ENCODE results near the gene MCOLN1. TPM values are rescaled to one million over a fixed set of nuclear protein-coding genes. Genes with fewer than 3 reads are reported as not detected.

The MCOLN1 gene
- total and polyA plus RNA-seq, 5 donors from 2014 or later, result 8.6 to 15.2 (median 12.0) TPM

- H3K4me1 ChIP-seq (ENCODE audit: control insufficient read depth, insufficient read depth, low read length, poor library complexity, severe bottlenecking), result no peaks in the 10 kb centered on the region
- Mint-ChIP-seq H3K9me3 (peaks cover 0 to 1% (median 0%) of the 10 kb centered on the region in 7 donors), H3K4me1 (no peaks in the 10 kb centered on the region), H3K27ac (no peak overlapping the region), H3K36me3 (peaks cover 23% of the 10 kb centered on the region), H3K27me3 (no peaks in the 10 kb centered on the region), H3K4me3 (no peak overlapping the region)
- no peak for ATAC-seq (ENCODE audit: low read depth in 2 of 2)
- H3K27me3 ChIP-seq (ENCODE audit: control insufficient read depth, insufficient read depth, low read length), result no peaks in the 10 kb centered on the region
- no peak overlapping the region for H3K27ac ChIP-seq (ENCODE audit: insufficient read depth, low read length, poor library complexity, severe bottlenecking)
- no peak overlapping the region for H3K4me3 ChIP-seq (ENCODE audit: low read depth, low read length)
- DNase-seq, result no peak
- peaks cover 27% of the 10 kb centered on the region for H3K36me3 ChIP-seq (ENCODE audit: control insufficient read depth, insufficient read depth, low read length)
- no peaks in the 10 kb centered on the region for H3K9me3 ChIP-seq (ENCODE audit: control insufficient read depth in 2 of 2, low read length in 2 of 2)
Observed at GRCh38 chr19:7559102-7559501, 36.7 kb downstream of the MCOLN1 start.

- Histone ChIP-seq H3K27ac (ENCODE audit: insufficient read depth, low read length, poor library complexity, severe bottlenecking) (no peak overlapping the region), H3K27me3 (ENCODE audit: control insufficient read depth, insufficient read depth, low read length) (no peaks in the 10 kb centered on the region), H3K36me3 (ENCODE audit: control insufficient read depth, insufficient read depth, low read length) (peaks cover 27% of the 10 kb centered on the region), H3K4me1 (ENCODE audit: control insufficient read depth, insufficient read depth, low read length, poor library complexity, severe bottlenecking) (no peaks in the 10 kb centered on the region), H3K9me3 (ENCODE audit: control insufficient read depth in 2 of 2, low read length in 2 of 2) (no peaks in the 10 kb centered on the region), H3K4me3 (ENCODE audit: low read depth, low read length) (no peak overlapping the region)
- DNase-seq, result no peak
- Mint-ChIP-seq H3K4me3 (no peak overlapping the region), H3K36me3 (peaks cover 23% of the 10 kb centered on the region), H3K27me3 (no peaks in the 10 kb centered on the region), H3K4me1 (no peaks in the 10 kb centered on the region), H3K9me3 (peaks cover 0 to 1% (median 0%) of the 10 kb centered on the region in 7 donors), H3K27ac (peak overlapping the region in 1 of 3 donors; percentile 2)
- no peak for ATAC-seq (ENCODE audit: low read depth in 2 of 2)
Observed at GRCh38 chr19:7560255-7560654, 37.8 kb downstream of the MCOLN1 start.

- Mint-ChIP-seq H3K27ac (no peak overlapping the region), H3K9me3 (peaks cover 0 to 1% (median 0%) of the 10 kb centered on the region in 7 donors), H3K4me1 (no peaks in the 10 kb centered on the region), H3K27me3 (no peaks in the 10 kb centered on the region), H3K4me3 (no peak overlapping the region), H3K36me3 (peaks cover 21% of the 10 kb centered on the region)
- DNase-seq (no peak), ATAC-seq (ENCODE audit: low read depth in 2 of 2) (no peak)
- Histone ChIP-seq H3K27ac (ENCODE audit: insufficient read depth, low read length, poor library complexity, severe bottlenecking) (no peak overlapping the region), H3K27me3 (ENCODE audit: control insufficient read depth, insufficient read depth, low read length) (no peaks in the 10 kb centered on the region), H3K9me3 (ENCODE audit: control insufficient read depth in 2 of 2, low read length in 2 of 2) (no peaks in the 10 kb centered on the region), H3K4me3 (ENCODE audit: low read depth, low read length) (no peak overlapping the region), H3K4me1 (ENCODE audit: control insufficient read depth, insufficient read depth, low read length, poor library complexity, severe bottlenecking) (no peaks in the 10 kb centered on the region), H3K36me3 (ENCODE audit: control insufficient read depth, insufficient read depth, low read length) (peaks cover 24% of the 10 kb centered on the region)
Observed at GRCh38 chr19:7561325-7561724, 38.9 kb downstream of the MCOLN1 start.

GRCh38 chr19:7562646-7563393, 40.4 kb downstream of the MCOLN1 start:
- no peaks in the 10 kb centered on the region for H3K27me3 Mint-ChIP-seq
- no peak overlapping the region for H3K4me3 Mint-ChIP-seq
- no peak overlapping the region for H3K27ac Mint-ChIP-seq
- H3K36me3 ChIP-seq (ENCODE audit: control insufficient read depth, insufficient read depth, low read length), result peaks cover 12% of the 10 kb centered on the region
- H3K36me3 Mint-ChIP-seq, result peaks cover 18% of the 10 kb centered on the region
- no peaks in the 10 kb centered on the region for H3K27me3 ChIP-seq (ENCODE audit: control insufficient read depth, insufficient read depth, low read length)
- no peaks in the 10 kb centered on the region for H3K4me1 Mint-ChIP-seq
- H3K9me3 Mint-ChIP-seq, result peaks cover 0 to 1% (median 0%) of the 10 kb centered on the region in 7 donors
- H3K4me3 ChIP-seq (ENCODE audit: low read depth, low read length), result no peak overlapping the region
- no peak overlapping the region for H3K27ac ChIP-seq (ENCODE audit: insufficient read depth, low read length, poor library complexity, severe bottlenecking)
- DNase-seq (no peak), ATAC-seq (ENCODE audit: low read depth in 2 of 2) (no peak)
- no peaks in the 10 kb centered on the region for H3K4me1 ChIP-seq (ENCODE audit: control insufficient read depth, insufficient read depth, low read length, poor library complexity, severe bottlenecking)
- H3K9me3 ChIP-seq (ENCODE audit: control insufficient read depth in 2 of 2, low read length in 2 of 2), result no peaks in the 10 kb centered on the region

- peaks cover 5% of the 10 kb centered on the region for H3K36me3 Mint-ChIP-seq
Observed at GRCh38 chr19:7564866-7565265, 42.4 kb downstream of the MCOLN1 start.

GRCh38 chr19:7565332-7565731, 42.9 kb downstream of the MCOLN1 start:
- Histone ChIP-seq H3K27me3 (ENCODE audit: control insufficient read depth, insufficient read depth, low read length) (no peaks in the 10 kb centered on the region), H3K4me3 (ENCODE audit: low read depth, low read length) (no peak overlapping the region), H3K27ac (ENCODE audit: insufficient read depth, low read length, poor library complexity, severe bottlenecking) (no peak overlapping the region), H3K9me3 (ENCODE audit: control insufficient read depth in 2 of 2, low read length in 2 of 2) (no peaks in the 10 kb centered on the region), H3K4me1 (ENCODE audit: control insufficient read depth, insufficient read depth, low read length, poor library complexity, severe bottlenecking) (no peaks in the 10 kb centered on the region), H3K36me3 (ENCODE audit: control insufficient read depth, insufficient read depth, low read length) (no peaks in the 10 kb centered on the region)
- no peak for ATAC-seq (ENCODE audit: low read depth in 2 of 2)
- H3K9me3 Mint-ChIP-seq, result peaks cover 0 to 1% (median 0%) of the 10 kb centered on the region in 7 donors
- no peak for DNase-seq
- H3K27ac Mint-ChIP-seq, result no peak overlapping the region
- peaks cover 2% of the 10 kb centered on the region for H3K36me3 Mint-ChIP-seq
- H3K4me1 Mint-ChIP-seq, result peaks cover 0 to 6% (median 1%) of the 10 kb centered on the region in 4 donors
- no peak overlapping the region for H3K4me3 Mint-ChIP-seq
- H3K27me3 Mint-ChIP-seq, result no peaks in the 10 kb centered on the region

More at GRCh38 chr19:7564866-7565265, 42.4 kb downstream of the MCOLN1 start:
- no peak for DNase-seq
- H3K4me1 Mint-ChIP-seq, result peaks cover 0 to 6% (median 1%) of the 10 kb centered on the region in 4 donors
- Histone ChIP-seq H3K27ac (ENCODE audit: insufficient read depth, low read length, poor library complexity, severe bottlenecking) (no peak overlapping the region), H3K4me3 (ENCODE audit: low read depth, low read length) (no peak overlapping the region), H3K36me3 (ENCODE audit: control insufficient read depth, insufficient read depth, low read length) (no peaks in the 10 kb centered on the region), H3K27me3 (ENCODE audit: control insufficient read depth, insufficient read depth, low read length) (no peaks in the 10 kb centered on the region), H3K9me3 (ENCODE audit: control insufficient read depth in 2 of 2, low read length in 2 of 2) (no peaks in the 10 kb centered on the region), H3K4me1 (ENCODE audit: control insufficient read depth, insufficient read depth, low read length, poor library complexity, severe bottlenecking) (no peaks in the 10 kb centered on the region)
- no peak for ATAC-seq (ENCODE audit: low read depth in 2 of 2)
- peaks cover 0 to 1% (median 0%) of the 10 kb centered on the region in 7 donors for H3K9me3 Mint-ChIP-seq
- no peak overlapping the region for H3K27ac Mint-ChIP-seq
- H3K27me3 Mint-ChIP-seq, result no peaks in the 10 kb centered on the region
- no peak overlapping the region for H3K4me3 Mint-ChIP-seq

GRCh38 chr19:7570761-7571160, 48.3 kb downstream of the MCOLN1 start:
- Mint-ChIP-seq H3K36me3 (no peaks in the 10 kb centered on the region), H3K27ac (no peak overlapping the region), H3K4me1 (peaks cover 0 to 6% (median 1%) of the 10 kb centered on the region in 4 donors), H3K27me3 (no peaks in the 10 kb centered on the region), H3K9me3 (peaks cover 0 to 1% (median 0%) of the 10 kb centered on the region in 7 donors), H3K4me3 (no peak overlapping the region)
- ATAC-seq (ENCODE audit: low read depth in 2 of 2) (no peak), DNase-seq (no peak)
- no peaks in the 10 kb centered on the region for H3K4me1 ChIP-seq (ENCODE audit: control insufficient read depth, insufficient read depth, low read length, poor library complexity, severe bottlenecking)
- H3K36me3 ChIP-seq (ENCODE audit: control insufficient read depth, insufficient read depth, low read length), result no peaks in the 10 kb centered on the region
- no peak overlapping the region for H3K27ac ChIP-seq (ENCODE audit: insufficient read depth, low read length, poor library complexity, severe bottlenecking)
- no peaks in the 10 kb centered on the region for H3K9me3 ChIP-seq (ENCODE audit: control insufficient read depth in 2 of 2, low read length in 2 of 2)
- no peaks in the 10 kb centered on the region for H3K27me3 ChIP-seq (ENCODE audit: control insufficient read depth, insufficient read depth, low read length)
- no peak overlapping the region for H3K4me3 ChIP-seq (ENCODE audit: low read depth, low read length)

All from CD4-positive, CD25-positive, alpha-beta regulatory T cell (primary cell).